ENCODE results near the gene CACNA1S. TPM values are rescaled to one million over a fixed set of nuclear protein-coding genes. Genes with fewer than 3 reads are reported as not detected.
A peak's percentile ranks its signal among the peaks of the same experiment; 100 is the strongest.

Gene CACNA1S
- polyA plus RNA-seq, 1 of the 3 experiments (the other 2 are of a cell fraction), result not detected

GRCh38 chr1:201011616-201012015 is 100.6 kb downstream of the CACNA1S start:
- H3K27me3 ChIP-seq (ENCODE audit: insufficient read depth), result no peaks in the 10 kb centered on the region
- peak; percentile 87 for DNase-seq
- CTCF ChIA-PET, result interaction anchor here (0.6 to 4.0 kb wide), 10 partner anchors 9 to 218 kb away, joined by 3 to 16 read pairs (median 4); partner anchors contain the start of gene KIF21B
- WGBS (ENCODE audit: low lambda C conversion rate), result 8% methylated on average over 2 of the region's 3 CpGs
- H3K36me3 ChIP-seq (replicated peaks in 1 of 2; ENCODE audit: control insufficient read depth in 1 of 2, insufficient read depth in 2 of 2, low read length in 1 of 2), result no peaks in the 10 kb centered on the region
- no peaks in the 10 kb centered on the region for H3K9me3 ChIP-seq
- H3K9ac ChIP-seq, result no peak overlapping the region
- no peaks in the 10 kb centered on the region for H4K20me1 ChIP-seq (ENCODE audit: insufficient read depth)
- H3K4me1 ChIP-seq (ENCODE audit: control insufficient read depth in 1 of 2, insufficient read depth in 2 of 2, low read depth in 1 of 2, low read length in 1 of 2), result peaks cover 7 to 31% of the 10 kb centered on the region in 2 experiments; a peak in 3 of 4 replicates
- no peak overlapping the region for H3K27ac ChIP-seq (ENCODE audit: low read depth in 2 of 2, low read length in 1 of 2)
- H3F3A ChIP-seq (replicated peaks; ENCODE audit: insufficient read depth), result no peaks in the 10 kb centered on the region
- H3K4me3 ChIP-seq (ENCODE audit: low read depth in 2 of 2, low read length in 1 of 2), result no peak overlapping the region
- H3K9me2 ChIP-seq, result no peaks in the 10 kb centered on the region
- POLR2A ChIA-PET, result no interaction called here
- H3K4me2 ChIP-seq, result no peak overlapping the region
- no peak overlapping the region for H2AFZ ChIP-seq (ENCODE audit: low read depth)
- no peaks in the 10 kb centered on the region for H3K79me2 ChIP-seq (ENCODE audit: insufficient read depth)
- no peak for TF ChIP-seq ELF1 (IDR thresholded peaks at IDR 0.05)
- no peak for TF ChIP-seq JUND (IDR thresholded peaks at IDR 0.05)
- no peak for TF ChIP-seq SMC3 (IDR thresholded peaks at IDR 0.05; ENCODE audit: low read depth, low read length)
- peak; percentile 97 for TF ChIP-seq RCOR1 (IDR thresholded peaks at IDR 0.05; ENCODE audit: low read length)
- TF ChIP-seq RFX5 (IDR thresholded peaks at IDR 0.05; ENCODE audit: low read length), result no peak
- TF ChIP-seq TAF1 (IDR thresholded peaks at IDR 0.05; ENCODE audit: borderline replicate concordance, low read depth, low read length), result no peak
- TF ChIP-seq USF1 (IDR thresholded peaks at IDR 0.05; ENCODE audit: borderline replicate concordance, low read depth), result no peak
- no peak for TF ChIP-seq MEF2A (IDR thresholded peaks at IDR 0.05; ENCODE audit: borderline replicate concordance, low read depth)
- peak in 1 of 2 experiments; percentile 75; a peak in 2 of 4 replicates for TF ChIP-seq EP300 (IDR thresholded peaks at IDR 0.05; ENCODE audit: borderline replicate concordance in 1 of 2, low read depth in 1 of 2, low read length in 1 of 2)
- TF ChIP-seq SIN3A (IDR thresholded peaks at IDR 0.05; ENCODE audit: borderline replicate concordance, low read depth, low read length), result no peak
- TF ChIP-seq, protein P1, sequence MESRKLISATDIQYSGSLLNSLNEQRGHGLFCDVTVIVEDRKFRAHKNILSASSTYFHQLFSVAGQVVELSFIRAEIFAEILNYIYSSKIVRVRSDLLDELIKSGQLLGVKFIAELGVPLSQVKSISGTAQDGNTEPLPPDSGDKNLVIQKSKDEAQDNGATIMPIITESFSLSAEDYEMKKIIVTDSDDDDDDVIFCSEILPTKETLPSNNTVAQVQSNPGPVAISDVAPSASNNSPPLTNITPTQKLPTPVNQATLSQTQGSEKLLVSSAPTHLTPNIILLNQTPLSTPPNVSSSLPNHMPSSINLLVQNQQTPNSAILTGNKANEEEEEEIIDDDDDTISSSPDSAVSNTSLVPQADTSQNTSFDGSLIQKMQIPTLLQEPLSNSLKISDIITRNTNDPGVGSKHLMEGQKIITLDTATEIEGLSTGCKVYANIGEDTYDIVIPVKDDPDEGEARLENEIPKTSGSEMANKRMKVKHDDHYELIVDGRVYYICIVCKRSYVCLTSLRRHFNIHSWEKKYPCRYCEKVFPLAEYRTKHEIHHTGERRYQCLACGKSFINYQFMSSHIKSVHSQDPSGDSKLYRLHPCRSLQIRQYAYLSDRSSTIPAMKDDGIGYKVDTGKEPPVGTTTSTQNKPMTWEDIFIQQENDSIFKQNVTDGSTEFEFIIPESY (IDR thresholded peaks at IDR 0.05; ENCODE audit: borderline replicate concordance, low read depth), result no peak
- TF ChIP-seq FOXJ3 (CRISPR knock-in tag; IDR thresholded peaks at IDR 0.05), result no peak; the same call in 1 of the 2 replicates
- TF ChIP-seq MXI1 (IDR thresholded peaks at IDR 0.05; ENCODE audit: low read depth, low read length), result peak; percentile 91
- peak; percentile 72 for TF ChIP-seq CHD2 (IDR thresholded peaks at IDR 0.05; ENCODE audit: low read length, partially characterized antibody)
- TF ChIP-seq, protein P2, sequence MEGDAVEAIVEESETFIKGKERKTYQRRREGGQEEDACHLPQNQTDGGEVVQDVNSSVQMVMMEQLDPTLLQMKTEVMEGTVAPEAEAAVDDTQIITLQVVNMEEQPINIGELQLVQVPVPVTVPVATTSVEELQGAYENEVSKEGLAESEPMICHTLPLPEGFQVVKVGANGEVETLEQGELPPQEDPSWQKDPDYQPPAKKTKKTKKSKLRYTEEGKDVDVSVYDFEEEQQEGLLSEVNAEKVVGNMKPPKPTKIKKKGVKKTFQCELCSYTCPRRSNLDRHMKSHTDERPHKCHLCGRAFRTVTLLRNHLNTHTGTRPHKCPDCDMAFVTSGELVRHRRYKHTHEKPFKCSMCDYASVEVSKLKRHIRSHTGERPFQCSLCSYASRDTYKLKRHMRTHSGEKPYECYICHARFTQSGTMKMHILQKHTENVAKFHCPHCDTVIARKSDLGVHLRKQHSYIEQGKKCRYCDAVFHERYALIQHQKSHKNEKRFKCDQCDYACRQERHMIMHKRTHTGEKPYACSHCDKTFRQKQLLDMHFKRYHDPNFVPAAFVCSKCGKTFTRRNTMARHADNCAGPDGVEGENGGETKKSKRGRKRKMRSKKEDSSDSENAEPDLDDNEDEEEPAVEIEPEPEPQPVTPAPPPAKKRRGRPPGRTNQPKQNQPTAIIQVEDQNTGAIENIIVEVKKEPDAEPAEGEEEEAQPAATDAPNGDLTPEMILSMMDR (IDR thresholded peaks at IDR 0.05), result no peak
- TF ChIP-seq, protein P3, sequence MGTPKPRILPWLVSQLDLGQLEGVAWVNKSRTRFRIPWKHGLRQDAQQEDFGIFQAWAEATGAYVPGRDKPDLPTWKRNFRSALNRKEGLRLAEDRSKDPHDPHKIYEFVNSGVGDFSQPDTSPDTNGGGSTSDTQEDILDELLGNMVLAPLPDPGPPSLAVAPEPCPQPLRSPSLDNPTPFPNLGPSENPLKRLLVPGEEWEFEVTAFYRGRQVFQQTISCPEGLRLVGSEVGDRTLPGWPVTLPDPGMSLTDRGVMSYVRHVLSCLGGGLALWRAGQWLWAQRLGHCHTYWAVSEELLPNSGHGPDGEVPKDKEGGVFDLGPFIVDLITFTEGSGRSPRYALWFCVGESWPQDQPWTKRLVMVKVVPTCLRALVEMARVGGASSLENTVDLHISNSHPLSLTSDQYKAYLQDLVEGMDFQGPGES (IDR thresholded peaks at IDR 0.05; ENCODE audit: low read depth, low read length), result no peak
- TF ChIP-seq YY1 (IDR thresholded peaks at IDR 0.05; ENCODE audit: low read depth), result no peak
- no peak for TF ChIP-seq RAD21 (IDR thresholded peaks at IDR 0.05; ENCODE audit: low read length)
- no peak for TF ChIP-seq NFIC (IDR thresholded peaks at IDR 0.05; ENCODE audit: borderline replicate concordance)
- TF ChIP-seq NRF1 (IDR thresholded peaks at IDR 0.05; ENCODE audit: low read depth, low read length), result no peak
- TF ChIP-seq FOSL2 (IDR thresholded peaks at IDR 0.05; ENCODE audit: borderline replicate concordance, low read depth), result no peak
- peak; percentile 75 for TF ChIP-seq GATA2 (CRISPR knock-in tag; IDR thresholded peaks at IDR 0.05)
- TF ChIP-seq REST (IDR thresholded peaks at IDR 0.05; ENCODE audit: low read depth, low read length), result no peak
- TF ChIP-seq POLR2AphosphoS5 (IDR thresholded peaks at IDR 0.05; ENCODE audit: low read depth, low read length), result no peak
- TF ChIP-seq EZH2phosphoT487 (IDR thresholded peaks at IDR 0.05; ENCODE audit: borderline replicate concordance, low read depth), result no peak

All from SK-N-SH (cell line).